Activated CD8-positive, alpha-beta memory T cell treated with anti-CD3 and anti-CD28 coated beads for 4 hours (primary cell): ENCODE measurements around the gene CGREF1.

ENCODE experiments used
- DNase-seq, 2 donors: peaks; one replicate each; pipeline ENCODE4 v3.0.0-alpha.2; 2020; ENCODE audit warnings: low read depth in 2 of 2

CGREF1 gene, protein sequence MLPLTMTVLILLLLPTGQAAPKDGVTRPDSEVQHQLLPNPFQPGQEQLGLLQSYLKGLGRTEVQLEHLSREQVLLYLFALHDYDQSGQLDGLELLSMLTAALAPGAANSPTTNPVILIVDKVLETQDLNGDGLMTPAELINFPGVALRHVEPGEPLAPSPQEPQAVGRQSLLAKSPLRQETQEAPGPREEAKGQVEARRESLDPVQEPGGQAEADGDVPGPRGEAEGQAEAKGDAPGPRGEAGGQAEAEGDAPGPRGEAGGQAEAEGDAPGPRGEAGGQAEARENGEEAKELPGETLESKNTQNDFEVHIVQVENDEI

DNA sequence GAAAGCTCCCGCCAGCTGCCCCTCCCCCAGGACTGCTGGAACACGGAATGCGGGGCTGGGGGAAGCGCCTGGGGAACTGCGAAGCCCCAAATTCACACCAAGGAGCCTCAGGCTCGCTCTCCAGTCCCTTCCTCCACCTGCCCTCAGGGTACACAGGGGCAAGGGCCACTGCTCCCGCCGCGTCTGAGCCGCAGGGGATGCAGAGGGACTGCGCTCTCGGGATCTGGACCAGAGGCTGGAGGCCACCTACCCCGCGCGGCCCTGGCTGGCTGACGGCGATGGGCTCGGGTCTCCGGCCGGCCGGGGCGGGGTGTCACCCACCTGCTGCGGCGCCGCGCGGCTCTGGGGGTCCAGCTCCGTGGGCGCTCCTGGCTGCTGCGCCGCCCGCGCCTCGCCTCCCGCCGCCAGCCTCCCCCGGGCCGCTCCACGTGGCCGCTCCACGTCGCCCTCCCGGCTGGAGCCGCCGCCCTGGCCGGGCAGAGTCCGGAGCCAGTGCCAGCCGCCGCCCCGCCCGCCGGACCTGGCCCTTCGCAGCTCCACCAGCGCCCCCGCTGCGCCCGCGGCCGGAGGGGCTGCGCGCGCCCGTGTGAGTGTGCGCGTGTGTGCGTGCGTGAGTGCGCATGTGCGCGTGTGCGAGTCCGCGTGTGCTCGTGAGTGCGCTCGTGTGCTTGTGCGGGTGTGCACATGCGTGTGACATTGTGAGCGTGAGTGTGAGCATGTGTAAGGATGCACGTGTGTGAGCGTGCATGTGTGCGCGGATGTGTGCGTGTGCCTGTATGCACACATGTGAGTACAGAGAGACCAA lies at the start of gene CGREF1:
Gene CGREF1 (minus strand): TSS at position 604 of the 805 bp plus-strand sequence. CDS start 14,762 bp downstream, outside the sequence.
- no peak for DNase-seq

DNA sequence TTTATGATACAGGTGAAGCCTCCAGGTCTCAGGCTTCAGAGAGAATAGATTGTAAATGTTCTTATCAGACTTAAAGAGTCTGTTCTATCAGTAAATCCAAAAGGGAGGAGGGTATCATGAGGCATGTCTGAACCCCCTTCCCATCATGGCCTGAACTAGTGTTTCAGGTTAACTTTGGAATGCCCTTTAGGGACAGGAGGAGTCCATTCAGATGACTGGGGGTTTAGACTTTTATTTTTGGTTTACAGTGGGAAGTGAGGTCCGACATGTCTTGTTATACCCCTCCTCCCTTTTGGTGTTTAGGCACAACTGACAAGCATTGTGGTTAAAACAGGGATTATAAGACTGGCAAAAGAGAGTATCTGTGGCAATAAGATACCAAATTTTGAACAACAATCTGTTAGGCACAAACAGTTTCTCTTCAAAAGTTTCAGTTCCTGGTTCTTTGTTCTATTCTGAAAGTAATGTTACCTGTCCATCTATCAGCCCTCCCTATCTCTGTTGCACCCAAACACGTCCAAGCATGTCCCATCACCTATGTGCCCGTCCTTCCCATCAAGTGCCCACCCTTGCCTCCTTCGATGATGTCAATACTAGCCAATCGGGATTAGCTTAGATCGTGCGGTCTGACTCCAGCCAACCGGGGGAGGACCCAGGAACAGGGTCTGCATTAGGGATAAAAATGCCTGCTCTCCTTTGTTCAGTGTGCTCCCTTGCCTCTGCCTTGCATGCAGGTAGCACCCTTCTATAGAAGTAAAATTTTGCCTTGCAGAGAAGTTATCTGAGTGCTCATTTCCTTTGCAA lies 46.2 kb upstream of the CGREF1 start:
- DNase-seq: no peak

DNA sequence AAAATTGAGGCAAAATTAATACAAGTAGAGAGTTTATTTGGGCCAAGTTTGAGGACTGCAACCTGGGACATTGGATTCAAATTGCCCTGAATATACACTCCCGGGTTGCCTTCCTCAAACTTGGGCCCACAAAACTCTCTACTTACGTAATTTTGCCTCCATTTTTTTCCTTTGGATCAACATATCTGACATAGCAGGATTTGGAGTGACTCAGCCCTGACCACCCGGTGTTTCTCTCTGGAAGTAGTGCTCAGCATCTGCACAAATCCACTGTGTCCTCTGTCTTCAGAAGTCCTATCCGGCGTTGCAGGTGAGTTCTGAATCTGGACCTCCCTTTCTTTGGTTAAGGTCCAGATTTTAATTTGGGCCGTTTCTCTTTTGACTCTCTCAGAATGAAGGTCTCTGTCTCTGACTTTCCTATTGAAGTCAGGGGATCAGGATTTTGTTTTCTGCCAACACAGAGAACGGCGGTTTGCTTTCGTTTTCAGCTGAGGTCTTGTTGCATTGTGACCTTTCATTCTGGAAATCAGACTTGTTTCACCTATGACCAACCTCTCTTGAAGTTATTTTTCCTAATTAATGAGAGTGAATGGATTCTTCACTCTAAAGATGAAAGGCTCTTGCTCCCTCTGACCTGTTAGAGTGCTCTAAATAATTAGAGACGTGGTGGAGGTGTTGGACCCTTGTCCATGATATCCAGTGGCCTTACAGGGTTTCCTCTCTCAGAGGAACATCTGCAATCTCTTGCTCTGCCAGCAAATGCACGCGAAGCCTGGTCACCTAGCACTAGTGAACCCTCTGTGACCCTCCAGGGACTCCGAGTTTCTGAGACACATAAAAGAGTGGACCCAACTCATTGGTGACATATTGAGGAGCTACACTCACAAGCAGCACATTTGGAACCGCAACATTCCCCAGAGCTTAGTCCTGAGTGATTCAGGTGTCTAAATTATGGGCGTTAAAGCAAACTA lies 43.5 kb upstream of the CGREF1 start:
- no peak for DNase-seq

DNA sequence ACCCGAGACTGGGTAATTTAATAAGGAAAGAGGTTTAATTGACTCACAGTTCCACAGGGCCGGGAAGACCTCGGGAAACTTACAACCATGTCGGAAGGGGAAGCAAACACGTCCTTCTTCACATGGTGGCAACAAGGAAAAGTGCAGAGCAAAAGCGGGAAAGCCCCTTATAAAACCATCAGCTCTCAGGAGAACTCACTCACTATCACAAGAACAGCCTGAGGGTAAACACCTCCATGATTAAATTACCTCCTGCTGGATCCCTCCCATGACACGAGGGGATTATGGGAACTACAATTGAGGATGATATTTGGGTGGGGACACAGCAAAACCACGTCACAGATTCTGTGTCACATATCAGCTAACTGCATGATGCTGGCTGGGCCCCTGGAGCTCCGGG lies 41.3 kb upstream of the CGREF1 start:
- no peak for DNase-seq

DNA sequence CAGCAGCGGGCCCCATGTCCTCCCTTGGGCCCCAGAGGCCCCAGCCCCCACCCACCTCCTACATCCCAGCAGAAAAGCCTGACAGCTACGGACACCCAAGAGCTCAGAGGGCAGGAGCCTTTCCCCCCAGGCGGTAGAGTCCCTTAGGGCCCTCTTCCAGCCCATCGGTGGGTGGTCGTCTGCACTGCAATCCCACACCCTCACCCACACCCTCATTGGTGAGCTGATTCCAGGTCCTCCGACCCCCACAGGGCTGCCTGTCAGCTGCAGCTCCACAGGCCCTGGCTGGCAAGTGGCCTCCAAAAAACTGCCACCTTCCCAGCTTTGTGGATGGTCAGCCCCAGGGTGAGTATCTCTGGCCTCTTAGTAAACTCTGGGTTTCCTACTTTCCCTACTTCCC lies 40.3 kb upstream of the CGREF1 start:
- DNase-seq: no peak

DNA sequence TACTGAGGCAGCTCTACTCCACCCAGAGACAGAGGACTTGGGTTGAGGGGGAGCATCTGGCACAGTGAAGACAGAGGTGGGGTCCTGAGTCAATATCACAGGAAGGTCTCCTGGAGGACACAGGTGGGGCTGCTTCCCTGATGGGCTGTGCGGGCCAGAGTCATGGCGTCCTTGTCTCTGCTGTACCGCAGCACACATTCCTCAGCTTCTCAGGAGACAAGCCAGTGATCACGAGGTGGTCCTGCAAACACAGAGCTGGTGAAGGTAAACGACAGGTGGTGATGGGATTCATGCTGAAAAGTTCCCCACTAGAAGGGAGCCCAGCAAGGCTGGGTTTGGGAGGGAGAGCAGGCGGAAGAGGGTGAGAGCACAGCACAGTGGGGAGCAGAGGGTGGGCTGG lies 39.5 kb upstream of the CGREF1 start:
- DNase-seq: no peak

DNA sequence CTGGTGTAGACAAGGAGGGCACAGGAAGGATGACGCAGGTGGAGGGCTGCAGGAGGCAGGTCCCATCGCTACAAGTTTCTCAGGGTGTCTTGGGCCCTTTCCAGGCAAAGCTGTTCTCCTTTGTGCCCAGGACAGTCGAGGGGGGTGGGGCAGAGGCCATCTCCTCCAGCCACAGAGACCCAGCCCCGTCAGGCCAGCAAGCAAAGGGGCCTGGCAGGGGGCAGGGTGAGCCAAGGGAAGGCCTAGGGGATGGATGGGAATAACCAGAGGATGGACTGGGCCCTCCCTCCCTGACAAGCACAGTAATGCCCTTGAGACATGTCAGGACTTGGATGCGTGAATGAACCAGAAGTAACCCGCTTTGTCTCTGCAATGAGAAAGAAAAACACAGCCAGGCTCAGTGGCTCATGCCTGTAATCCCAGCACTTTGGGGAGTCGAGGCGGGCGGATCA lies 36.2 kb upstream of the CGREF1 start:
- DNase-seq: no peak

DNA sequence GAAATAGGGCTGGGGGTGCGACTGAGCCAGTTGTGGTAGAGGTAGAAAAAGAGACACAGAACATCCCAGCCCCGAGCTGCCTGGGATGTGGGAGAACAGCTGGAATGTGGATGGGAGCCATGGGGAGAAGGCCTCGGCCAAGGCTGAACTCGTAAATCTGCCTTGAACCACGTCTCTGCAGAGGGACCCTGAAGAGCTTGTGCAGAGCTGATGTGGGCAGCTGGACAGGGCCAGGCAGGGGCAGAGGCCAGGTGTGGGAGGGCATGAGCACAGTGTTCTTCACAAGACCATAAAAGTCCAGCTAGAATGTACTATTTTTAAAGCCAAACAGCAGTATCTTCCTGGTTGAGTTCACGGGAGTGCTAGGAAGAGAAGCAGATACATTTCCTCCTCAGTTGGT lies 35.6 kb upstream of the CGREF1 start:
- DNase-seq: no peak

DNA sequence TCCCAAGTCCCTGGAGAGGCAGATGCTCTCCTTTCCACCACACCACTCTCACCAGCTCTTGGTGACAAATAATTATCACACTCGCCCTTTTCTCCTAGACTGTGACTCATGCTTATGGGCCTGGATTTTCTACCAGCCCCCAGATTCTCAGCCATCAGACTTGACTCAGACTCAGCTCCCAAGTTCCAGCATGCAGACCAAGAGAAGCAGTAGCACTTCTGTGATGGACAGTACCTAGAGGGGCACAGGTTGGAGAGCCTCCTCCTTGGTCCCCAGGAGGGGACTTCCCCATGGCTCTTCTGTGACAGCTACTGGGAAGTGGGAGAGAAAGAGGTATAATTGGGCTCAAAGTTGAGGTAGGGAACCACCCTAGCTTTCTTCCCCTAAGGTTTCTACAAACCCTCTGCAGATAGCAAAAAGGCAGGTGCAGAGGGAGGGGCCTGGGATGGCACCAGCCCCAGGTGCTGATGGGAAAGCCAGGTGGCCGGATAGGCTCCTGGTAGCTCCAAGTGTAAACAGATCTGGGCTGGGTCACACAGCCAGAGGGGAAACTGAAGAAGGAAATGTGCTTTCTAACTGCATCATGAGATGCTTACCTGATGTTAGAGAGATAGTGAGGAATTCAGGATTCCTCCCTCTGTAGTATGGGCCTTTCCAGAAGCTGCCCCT lies 34.0 kb upstream of the CGREF1 start:
- no peak for DNase-seq

DNA sequence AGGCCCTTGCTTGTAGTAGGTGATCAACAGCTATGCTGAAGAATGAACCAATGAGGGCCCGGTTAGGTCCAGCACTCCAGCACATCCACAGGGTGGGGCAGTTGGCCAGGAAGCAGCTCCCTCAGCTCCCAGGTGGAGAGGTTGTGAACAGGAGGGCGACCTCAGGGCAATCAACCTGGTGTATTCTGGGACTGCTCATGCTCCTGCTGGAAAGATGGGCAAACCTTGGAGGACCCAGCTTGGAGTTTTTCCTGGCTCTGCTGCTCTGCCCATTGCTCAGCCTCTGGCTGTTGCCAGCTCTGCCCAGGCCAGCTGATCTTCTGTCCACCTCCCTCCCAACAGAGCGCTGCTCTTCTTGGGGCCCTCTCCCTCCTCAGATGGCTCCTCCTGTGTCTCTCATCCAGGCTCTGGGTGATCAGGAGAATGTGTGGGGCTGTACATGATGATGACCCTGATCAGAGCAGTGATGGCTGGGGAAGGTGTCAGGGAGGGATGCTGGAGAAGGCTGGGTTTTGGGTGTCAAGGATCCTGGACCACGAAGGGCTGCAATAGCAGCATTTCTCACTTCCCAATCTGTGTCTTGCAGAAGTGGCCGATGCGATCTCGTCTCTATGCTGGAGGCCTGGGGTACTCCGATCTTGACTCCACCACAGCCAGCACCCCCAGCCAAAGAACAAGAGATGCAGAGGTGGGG lies 33.3 kb upstream of the CGREF1 start:
- DNase-seq: no peak

DNA sequence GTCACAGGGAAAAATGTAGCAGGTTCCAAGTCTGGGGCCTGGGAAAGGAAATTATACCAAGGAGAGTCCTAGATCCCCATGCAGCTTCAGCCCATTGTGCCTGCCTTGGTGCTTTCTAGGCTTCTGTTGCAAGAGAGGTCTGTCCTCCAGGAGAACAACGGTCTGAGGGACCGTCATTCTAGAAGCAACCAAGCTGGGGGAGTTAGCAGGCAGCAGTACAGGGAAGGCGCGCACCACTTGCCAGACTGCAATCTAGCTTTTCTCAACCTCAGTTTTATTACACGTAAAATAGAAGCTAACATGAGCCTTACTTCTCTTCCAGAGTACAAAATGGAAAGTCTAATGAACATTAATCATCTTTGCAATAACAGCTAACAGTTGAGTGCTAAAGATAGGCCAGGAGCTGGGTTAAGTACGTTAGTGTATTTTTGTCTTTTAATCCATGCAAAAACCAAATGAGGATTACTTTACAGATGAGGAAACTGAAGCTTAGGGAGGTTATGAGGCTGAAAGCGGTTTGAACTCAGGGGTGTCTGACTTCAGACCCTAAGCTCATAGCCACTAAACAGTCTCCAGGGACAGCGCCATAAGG lies 31.8 kb upstream of the CGREF1 start:
- DNase-seq: no peak

DNA sequence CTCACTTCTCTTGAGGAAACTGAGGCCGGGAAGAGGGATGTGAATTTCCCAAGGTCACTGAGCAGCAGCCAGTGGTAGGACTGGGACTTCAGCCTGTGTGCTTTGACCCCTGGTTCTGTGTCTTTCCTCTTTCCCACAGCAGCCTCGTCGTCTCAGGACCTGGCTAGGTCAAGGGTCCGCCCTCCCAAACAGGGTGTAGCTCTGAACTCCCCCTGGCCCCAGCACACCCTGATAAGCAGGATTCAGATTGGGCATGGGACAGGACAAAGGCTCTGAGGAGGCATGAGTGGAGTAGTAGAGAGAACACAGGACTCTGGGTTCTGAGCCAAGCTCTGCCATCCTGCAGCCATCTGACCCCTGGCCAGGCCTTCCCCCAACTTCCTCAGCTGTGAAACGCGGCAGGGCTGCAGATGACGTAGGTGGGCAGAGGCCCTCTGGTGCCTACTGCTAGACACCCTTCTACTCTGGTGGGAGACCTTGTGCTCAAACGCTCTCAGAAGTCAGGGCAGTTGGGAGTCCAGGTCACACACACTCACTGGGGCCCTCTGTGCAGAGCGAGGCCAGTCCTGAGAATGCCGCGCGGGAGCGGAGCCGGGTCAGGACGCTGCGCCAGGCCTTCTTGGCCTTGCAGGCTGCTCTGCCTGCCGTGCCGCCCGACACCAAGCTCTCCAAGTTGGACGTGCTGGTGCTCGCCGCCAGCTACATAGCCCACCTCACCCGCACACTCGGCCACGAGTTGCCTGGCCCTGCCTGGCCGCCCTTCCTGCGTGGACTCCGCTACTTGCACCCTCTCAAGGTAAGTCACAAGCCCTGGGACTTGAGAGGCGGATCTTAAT lies 30.9 kb upstream of the CGREF1 start:
- no peak for DNase-seq

DNA sequence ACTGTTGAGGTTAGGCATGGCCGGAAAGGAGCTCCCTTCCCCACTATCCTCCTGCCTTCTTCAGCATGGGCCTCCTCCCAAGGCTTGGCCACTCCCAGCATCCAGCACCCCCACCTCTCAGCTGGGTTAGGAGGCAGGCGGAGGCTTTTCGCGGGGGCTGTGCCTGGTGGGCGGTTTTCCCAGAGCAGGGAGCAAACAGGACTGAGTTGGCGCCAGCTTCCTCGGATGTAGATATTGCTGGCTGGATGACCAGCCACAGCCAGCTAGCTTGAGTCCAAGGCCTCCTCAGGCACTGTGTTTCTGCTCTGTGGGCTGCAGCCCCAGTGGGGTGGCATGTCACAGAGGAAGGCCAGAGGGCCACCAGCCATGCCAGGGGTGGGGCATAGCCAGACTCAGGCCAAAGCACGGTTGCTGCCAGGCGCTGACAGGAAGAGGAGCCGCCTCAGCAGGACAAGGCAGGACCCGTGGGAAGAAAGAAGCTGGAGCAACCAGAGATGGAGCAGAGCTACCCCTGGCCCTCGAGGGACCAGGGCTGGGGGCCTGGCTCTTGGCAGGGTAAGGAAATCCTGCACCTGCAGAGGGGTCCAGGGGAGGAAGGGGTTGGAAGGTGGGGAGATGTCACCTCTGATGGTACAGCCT lies 30.0 kb upstream of the CGREF1 start, which contains the start of gene TCF23:
Gene TCF23 (plus strand): TSS at position 204 of the 639 bp plus-strand sequence. CDS start 130 bp downstream, at position 334.
- DNase-seq: no peak

DNA sequence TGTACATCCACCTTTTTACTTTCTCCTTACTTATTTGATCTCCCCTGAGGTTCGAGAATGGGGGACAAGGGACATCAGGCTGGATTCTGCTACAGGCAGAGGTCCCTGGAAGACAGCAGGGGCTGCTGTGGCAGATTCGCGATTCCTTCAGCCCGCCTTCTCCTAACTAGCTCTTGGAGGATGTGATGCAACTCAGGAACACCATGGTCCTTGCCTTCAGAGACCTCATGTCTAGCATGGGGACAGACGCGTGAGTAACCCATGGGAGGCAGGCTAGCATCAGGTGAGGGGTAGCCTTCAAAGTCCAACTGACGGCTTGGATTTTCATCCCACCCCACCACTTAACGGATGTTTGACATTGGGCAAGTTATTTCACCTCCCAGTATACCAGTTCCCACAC lies 29.0 kb upstream of the CGREF1 start:
- DNase-seq: no peak

DNA sequence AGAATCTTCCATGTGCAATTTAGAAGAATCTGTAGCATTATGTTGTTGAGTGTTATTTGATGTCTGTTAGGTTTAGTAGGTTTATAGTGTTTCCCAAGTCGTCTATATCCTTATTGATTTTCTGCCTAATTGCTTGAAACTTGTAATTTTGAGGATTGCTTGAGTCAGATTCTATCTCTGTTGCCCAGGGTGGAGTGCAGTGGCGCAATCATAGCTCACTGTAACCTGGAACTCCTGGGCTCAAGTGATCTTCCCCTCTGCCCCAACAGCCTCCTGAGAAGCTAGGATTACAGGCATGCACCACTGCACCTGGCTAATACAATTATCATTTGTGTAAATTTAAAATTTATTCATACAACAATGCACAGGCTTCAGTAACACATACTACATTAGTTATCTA lies 26.8 kb upstream of the CGREF1 start:
- DNase-seq: no peak

DNA sequence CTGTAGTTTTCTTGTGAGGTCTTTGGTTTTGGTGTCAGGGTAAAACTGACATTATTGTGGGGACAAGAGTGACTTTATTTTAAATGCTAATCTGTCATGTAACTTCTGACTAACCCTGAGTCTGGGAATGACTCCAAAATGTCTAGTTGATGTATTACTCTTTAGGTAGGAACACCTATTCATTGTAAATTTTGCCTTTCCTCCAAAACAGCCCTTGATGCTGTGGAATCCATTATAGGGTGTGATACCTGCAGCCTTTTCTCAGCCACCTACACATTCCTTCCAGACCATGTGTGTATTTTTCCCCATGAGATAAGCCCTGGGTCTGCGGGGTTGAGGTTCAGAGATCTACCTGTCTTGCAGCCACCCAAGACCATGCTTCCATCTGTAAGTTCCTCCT lies 24.4 kb upstream of the CGREF1 start:
- no peak for DNase-seq

DNA sequence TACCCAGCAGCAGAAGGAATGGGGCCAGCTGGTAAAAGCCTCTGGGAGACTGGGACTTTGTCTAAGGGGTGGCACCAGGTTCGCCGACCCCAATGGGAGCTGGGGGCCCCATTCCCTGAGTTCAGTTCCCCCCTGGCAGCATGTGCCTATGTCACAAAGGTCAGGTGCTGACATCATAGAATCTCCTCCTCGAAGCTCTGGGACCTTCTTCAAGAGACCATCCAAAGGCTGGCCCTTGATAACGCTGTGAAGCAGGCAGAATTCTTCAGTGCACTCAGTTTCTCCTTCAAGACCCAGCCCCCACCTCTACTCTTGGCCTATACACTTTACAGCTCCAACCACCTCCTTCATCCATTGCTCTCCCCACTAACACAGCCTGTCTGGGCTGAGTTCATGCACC lies 20.4 kb upstream of the CGREF1 start, which contains the start of gene PRR30:
Gene PRR30 (minus strand): TSS at position 101 of the 400 bp plus-strand sequence. CDS start 1,081 bp downstream, outside the sequence.
- no peak for DNase-seq

DNA sequence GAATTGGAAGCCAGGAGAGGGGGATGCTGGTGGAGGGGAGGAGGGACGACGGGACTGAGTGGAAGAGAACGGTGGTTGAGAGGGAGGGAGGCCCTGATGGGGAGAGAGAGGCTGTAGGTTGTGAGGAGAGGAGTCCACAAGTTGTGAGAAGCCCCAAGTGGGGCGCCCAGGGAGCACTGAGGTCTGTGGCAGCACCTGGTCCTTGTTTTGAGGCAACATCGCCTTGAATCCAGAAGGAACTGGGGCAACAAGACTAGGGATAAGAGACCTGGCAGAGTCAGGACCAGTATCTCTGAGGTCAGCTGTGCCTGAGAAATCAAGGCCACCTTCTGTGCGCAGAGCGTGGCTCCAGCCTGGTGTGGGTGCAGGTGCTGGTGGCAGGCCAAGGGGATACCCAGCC lies 19.2 kb upstream of the CGREF1 start:
- DNase-seq: no peak
